Neural progenitor cell (in vitro differentiated cells): Measurements from ENCODE around the gene NTMT1. TPM values are rescaled to one million over a fixed set of nuclear protein-coding genes. Genes with fewer than 3 reads are reported as not detected.

Experiments
- DNase-seq: peaks from one replicate; pipeline ENCODE4 v3.0.0-alpha.2; 2016; ENCODE audit warnings: low spot score
- H2AFZ ChIP-seq: fragments of 200-600 bp; sonication (generic); replicated peaks from 2 replicates; pipeline ENCODE4 v1.6.1; 2016; ENCODE audit warnings: antibody characterized with exemption
- H3F3A ChIP-seq: fragments of 200-600 bp; sonication (generic); 2 replicates; pipeline ENCODE4 v1.6.1; 2016; ENCODE audit warnings: antibody characterized with exemption, low read depth
- H3K27ac ChIP-seq: fragments of 200-600 bp; sonication (generic); 2 replicates; pipeline ENCODE4 v1.5.1; 2016; ENCODE audit warnings: mild to moderate bottlenecking
- H3K27me3 ChIP-seq: fragments of 200-600 bp; sonication (generic); 2 replicates; pipeline ENCODE4 v1.6.1; 2016; ENCODE audit warnings: mild to moderate bottlenecking, moderate library complexity
- H3K36me3 ChIP-seq: fragments of 200-600 bp; sonication (generic); 2 replicates; pipeline ENCODE4 v1.5.1; 2016
- H3K4me1 ChIP-seq: fragments of 200-600 bp; sonication (generic); 2 replicates; pipeline ENCODE4 v1.6.1; 2016; ENCODE audit warnings: mixed run types
- H3K4me2 ChIP-seq: fragments of 200-600 bp; sonication (generic); 2 replicates; pipeline ENCODE4 v1.6.1; 2016
- H3K4me3 ChIP-seq: fragments of 200-600 bp; sonication (generic); 2 replicates; pipeline ENCODE4 v1.5.1; 2016
- H3K79me2 ChIP-seq: fragments of 200-600 bp; sonication (generic); 2 replicates; pipeline ENCODE4 v1.6.1; 2016; ENCODE audit warnings: low read depth
- H3K9ac ChIP-seq: fragments of 200-600 bp; sonication (generic); 2 replicates; pipeline ENCODE4 v1.6.1; 2016
- H3K9me3 ChIP-seq: fragments of 200-600 bp; sonication (generic); 2 replicates; pipeline ENCODE4 v1.5.1; 2016; ENCODE audit warnings: low read depth
- H4K20me1 ChIP-seq: fragments of 200-600 bp; sonication (generic); 2 replicates; pipeline ENCODE4 v1.6.1; 2016; ENCODE audit warnings: low read depth
- H3K27ac Mint-ChIP-seq: 3 replicates; pipeline ENCODE4 v1.8.0; 2021; ENCODE audit warnings: mixed read lengths
- H3K27me3 Mint-ChIP-seq: 2 replicates; pipeline ENCODE4 v1.8.0; 2022; ENCODE audit warnings: low read depth, mild to moderate bottlenecking, inconsistent platforms, moderate library complexity, mixed read lengths; ENCODE audit not compliant: insufficient read depth
- H3K36me3 Mint-ChIP-seq: 3 replicates; pipeline ENCODE4 v1.8.0; 2021; ENCODE audit warnings: mixed read lengths
- H3K4me1 Mint-ChIP-seq: 3 replicates; pipeline ENCODE4 v1.8.0; 2021; ENCODE audit warnings: mixed read lengths
- H3K4me3 Mint-ChIP-seq: 3 replicates; pipeline ENCODE4 v1.8.0; 2021; ENCODE audit warnings: mild to moderate bottlenecking, moderate library complexity, mixed read lengths
- H3K9me3 Mint-ChIP-seq: 3 replicates; pipeline ENCODE4 v1.8.0; 2020; ENCODE audit warnings: mixed read lengths
- CTCF ChIP-seq: fragments of 200-600 bp; sonication (generic); IDR thresholded peaks from 2 replicates; pipeline ENCODE4 v1.5.1; 2017; ENCODE audit warnings: antibody characterized with exemption, mild to moderate bottlenecking
- EZH2 ChIP-seq: fragments of 200-600 bp; sonication (generic); IDR thresholded peaks from 2 replicates; pipeline ENCODE4 v1.6.1; 2017; ENCODE audit warnings: antibody characterized with exemption, mild to moderate bottlenecking, moderate library complexity
- EZH2phosphoT487 ChIP-seq: fragments of 200-600 bp; sonication (generic); IDR thresholded peaks from 2 replicates; pipeline ENCODE4 v1.6.1; 2017; ENCODE audit warnings: antibody characterized with exemption
- total RNA-seq: library from RNA; depleted of rRNA; stranded (reverse); fragments of >200 nt; gene quantifications from 2 replicates; pipeline ENCODE4 v1.2.3, GENCODE V29; 2015; ENCODE audit warnings: low replicate concordance

NTMT1 gene
- total RNA-seq, 1 donor from 2014 or later = 22.2 TPM

DNA sequence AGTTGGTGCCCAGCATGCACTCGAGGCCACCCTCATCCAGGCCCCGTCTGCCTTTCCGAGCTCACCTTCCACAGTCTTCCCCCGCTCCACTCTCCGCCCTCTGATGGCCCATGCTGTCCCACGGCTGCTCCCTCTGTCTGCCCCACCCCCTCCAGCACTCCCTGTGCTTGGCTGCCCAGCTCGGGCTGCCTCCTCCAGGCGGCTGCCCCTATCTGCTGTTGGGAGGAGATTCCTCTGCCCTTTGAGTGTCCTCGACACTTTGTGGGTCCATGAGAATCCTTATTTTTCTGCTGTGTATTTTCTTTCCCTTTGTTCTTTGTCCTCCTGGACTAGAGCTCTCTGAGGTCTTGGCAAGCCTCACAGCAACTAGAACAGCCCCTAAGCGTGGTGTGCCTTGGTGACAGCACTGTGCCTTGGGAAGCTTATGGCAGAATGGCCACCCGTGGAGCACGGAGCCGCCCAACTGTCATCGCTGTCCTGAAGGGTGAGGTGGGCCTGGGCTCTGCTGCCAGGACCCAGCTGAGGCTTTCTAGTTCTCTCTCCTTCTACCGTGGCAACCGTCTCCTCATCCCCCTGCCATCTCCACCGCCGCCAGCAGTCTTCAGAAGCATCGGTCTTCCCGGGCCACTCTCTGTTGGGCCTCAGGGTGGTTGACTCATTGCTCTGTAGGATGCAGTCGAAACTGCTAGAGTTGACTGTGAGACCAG, 5.2 kb downstream of the NTMT1 start:
- H3K27ac Mint-ChIP-seq = peak overlapping the region; percentile 74
- Histone ChIP-seq H4K20me1 (peaks cover 93% of the 10 kb centered on the region), H3F3A (no peaks in the 10 kb centered on the region), H3K27ac (no peak overlapping the region), H3K9me3 (no peaks in the 10 kb centered on the region), H2AFZ (no peak overlapping the region), H3K4me1 (peaks cover 11% of the 10 kb centered on the region), H3K36me3 (no peaks in the 10 kb centered on the region), H3K4me3 (no peak overlapping the region), H3K4me2 (no peak overlapping the region), H3K79me2 (peaks cover 78% of the 10 kb centered on the region), H3K27me3 (no peaks in the 10 kb centered on the region), H3K9ac (no peak overlapping the region)
- H3K4me3 Mint-ChIP-seq = peak overlapping the region; percentile 68
- TF ChIP-seq EZH2phosphoT487 = no peak
- TF ChIP-seq EZH2 = no peak
- TF ChIP-seq CTCF = no peak
- H3K27me3 Mint-ChIP-seq = peaks cover 2% of the 10 kb centered on the region
- H3K4me1 Mint-ChIP-seq = peaks cover 45% of the 10 kb centered on the region
- peaks cover 9% of the 10 kb centered on the region for H3K36me3 Mint-ChIP-seq
- DNase-seq = no peak
- H3K9me3 Mint-ChIP-seq = no peaks in the 10 kb centered on the region

- Histone ChIP-seq H3K4me1 (peaks cover 10% of the 10 kb centered on the region), H3K79me2 (peaks cover 72% of the 10 kb centered on the region), H4K20me1 (peaks cover 87% of the 10 kb centered on the region), H3F3A (no peaks in the 10 kb centered on the region), H3K4me3 (no peak overlapping the region), H3K9me3 (no peaks in the 10 kb centered on the region), H3K9ac (no peak overlapping the region), H3K36me3 (no peaks in the 10 kb centered on the region), H3K4me2 (no peak overlapping the region), H2AFZ (no peak overlapping the region), H3K27me3 (no peaks in the 10 kb centered on the region), H3K27ac (no peak overlapping the region)
- H3K9me3 Mint-ChIP-seq = no peaks in the 10 kb centered on the region
- TF ChIP-seq EZH2 (no peak), EZH2phosphoT487 (no peak), CTCF (no peak)
- H3K27ac Mint-ChIP-seq = peak overlapping the region; percentile 74
- H3K4me1 Mint-ChIP-seq = peaks cover 41% of the 10 kb centered on the region
- no peak overlapping the region for H3K4me3 Mint-ChIP-seq
- peaks cover 2% of the 10 kb centered on the region for H3K27me3 Mint-ChIP-seq
- DNase-seq = no peak
- peaks cover 9% of the 10 kb centered on the region for H3K36me3 Mint-ChIP-seq
Measured at GRCh38 chr9:129631674-129632129, 5.7 kb downstream of the NTMT1 start.

GRCh38 chr9:129632460-129632859, 6.5 kb downstream of the NTMT1 start:
- Histone ChIP-seq H2AFZ (no peak overlapping the region), H3F3A (no peaks in the 10 kb centered on the region), H3K36me3 (no peaks in the 10 kb centered on the region), H3K4me1 (peaks cover 4% of the 10 kb centered on the region), H3K9me3 (no peaks in the 10 kb centered on the region), H3K4me3 (no peak overlapping the region), H3K79me2 (peaks cover 64% of the 10 kb centered on the region), H3K27me3 (no peaks in the 10 kb centered on the region), H3K9ac (no peak overlapping the region), H4K20me1 (peaks cover 82% of the 10 kb centered on the region), H3K4me2 (no peak overlapping the region), H3K27ac (no peak overlapping the region)
- no peak for TF ChIP-seq EZH2phosphoT487
- no peak for TF ChIP-seq EZH2
- TF ChIP-seq CTCF = no peak
- Mint-ChIP-seq H3K4me3 (no peak overlapping the region), H3K27me3 (peaks cover 2% of the 10 kb centered on the region), H3K36me3 (peaks cover 10% of the 10 kb centered on the region), H3K27ac (peak overlapping the region; percentile 63), H3K9me3 (no peaks in the 10 kb centered on the region), H3K4me1 (peaks cover 34% of the 10 kb centered on the region)
- no peak for DNase-seq
